ENCODE results near the gene CYTH1. TPM values are rescaled to one million over a fixed set of nuclear protein-coding genes. Genes with fewer than 3 reads are reported as not detected.

The CYTH1 gene
- total RNA-seq, 1 experiment from 2014 or later: 21.7 TPM

Other genes starting within 250 kb of the CYTH1 start
- not detected in 2 replicates for gene DNAH17, start 204.9 kb downstream of the CYTH1 start, total RNA-seq (2014; rRNA removed; shearing (Covaris generic))
- gene USP36, start 58.5 kb upstream of the CYTH1 start, total RNA-seq (2014; rRNA removed; shearing (Covaris generic)): 10.1 and 10.4 TPM in 2 replicates
- gene CEP295NL, start 120.9 kb upstream of the CYTH1 start, total RNA-seq (2014; rRNA removed; shearing (Covaris generic)): 0.37 TPM in 1 of 2 replicates, not detected in the other
- 32.4 and 37.5 TPM in 2 replicates for gene TIMP2, start 143.1 kb upstream of the CYTH1 start, total RNA-seq (2014; rRNA removed; shearing (Covaris generic))
- 24.1 and 44.7 TPM in 2 replicates for gene LGALS3BP, start 197.7 kb upstream of the CYTH1 start, total RNA-seq (2014; rRNA removed; shearing (Covaris generic))
- gene CANT1, start 227.5 kb upstream of the CYTH1 start, total RNA-seq (2014; rRNA removed; shearing (Covaris generic)): 66.1 and 80.1 TPM in 2 replicates
- gene C1QTNF1, start 241.9 kb upstream of the CYTH1 start, total RNA-seq (2014; rRNA removed; shearing (Covaris generic)): not detected in 2 replicates